SK-N-SH (cell line): ENCODE measurements around the gene MAS1L.

Source experiments
- CTCF ChIP-seq: fragments of 200-600 bp; sonication (generic); IDR thresholded peaks from 2 replicates; pipeline ENCODE4 v1.6.1; 2017; ENCODE audit warnings: antibody characterized with exemption, mild to moderate bottlenecking, moderate library complexity
- GABPA ChIP-seq: IDR thresholded peaks from 2 replicates; pipeline ENCODE4 v1.4.0; 2012; ENCODE audit warnings: low read depth, mild to moderate bottlenecking
- MAX ChIP-seq: IDR thresholded peaks from 2 replicates; pipeline ENCODE4 v1.4.0; 2012; ENCODE audit warnings: low read depth
- NRF1 ChIP-seq: IDR thresholded peaks from 2 replicates; pipeline ENCODE4 v1.6.1; 2012; ENCODE audit warnings: low read depth, mild to moderate bottlenecking, low read length
- POLR2AphosphoS5 ChIP-seq: IDR thresholded peaks from 2 replicates; pipeline ENCODE4 v1.6.1; 2012; ENCODE audit warnings: low read depth, low read length
- RAD21 ChIP-seq: IDR thresholded peaks from 2 replicates; pipeline ENCODE4 v1.6.1; 2012; ENCODE audit warnings: mild to moderate bottlenecking, low read length
- RFX5 ChIP-seq: IDR thresholded peaks from 2 replicates; pipeline ENCODE4 v1.6.1; 2012; ENCODE audit warnings: mild to moderate bottlenecking, improper control_type of control experiment, low read length
- SMC3 ChIP-seq: IDR thresholded peaks from 2 replicates; pipeline ENCODE4 v1.6.1; 2012; ENCODE audit warnings: low read depth, low read length, improper control_type of control experiment

- TF ChIP-seq CTCF = no peak
- no peak for TF ChIP-seq RAD21
- TF ChIP-seq NRF1 = no peak
- no peak for TF ChIP-seq GABPA
- no peak for TF ChIP-seq POLR2AphosphoS5
- no peak for TF ChIP-seq MAX
- TF ChIP-seq RFX5 = no peak
- TF ChIP-seq SMC3 = no peak
Observed at GRCh38 chr6:29461021-29461814, 26.5 kb downstream of the MAS1L start.
